Upper lobe of left lung (tissue), 6 donors: ENCODE results near the gene TMX2. TPM values are rescaled to one million over a fixed set of nuclear protein-coding genes. Genes with fewer than 3 reads are reported as not detected.

Source experiments
- ATAC-seq, 2 donors: fragments of 200-7000 bp; cut with Tn5 transposase; one replicate each; pipeline ENCODE4 v1.9.1; 2022; ENCODE audit warnings: mild to moderate bottlenecking in 2 of 2, moderate library complexity in 2 of 2; ENCODE audit not compliant: low FRiP score in 2 of 2
- DNase-seq, 2 donors: peaks; one replicate each; pipeline ENCODE4 v3.0.0-alpha.2; 2019 to 2020
- H3K27ac ChIP-seq, 4 donors: fragments of 200-600 bp; sonication (generic); one replicate each; pipeline ENCODE4 v1.5.1; 2016 to 2019
- H3K27me3 ChIP-seq, 4 donors: fragments of 200-600 bp; sonication (generic); one replicate each; pipeline ENCODE4 v1.5.1; 2017 to 2019
- H3K36me3 ChIP-seq, 4 donors: fragments of 200-600 bp; sonication (generic); one replicate each; pipeline ENCODE4 v1.5.1; 2016 to 2019
- H3K4me1 ChIP-seq, 4 donors: fragments of 200-600 bp; sonication (generic); one replicate each; pipeline ENCODE4 v1.5.1; 2018 to 2019
- H3K4me3 ChIP-seq, 4 donors: fragments of 200-600 bp; sonication (generic); one replicate each; pipeline ENCODE4 v1.5.1; 2017 to 2019; ENCODE audit warnings: mild to moderate bottlenecking in 2 of 4, moderate library complexity in 1 of 4
- H3K9me3 ChIP-seq, 4 donors: fragments of 200-600 bp; sonication (generic); one replicate each; pipeline ENCODE4 v1.5.1; 2018 to 2019
- CTCF ChIP-seq, 6 experiments: fragments of 450-650 bp in 4 of 6; fragments of 200-600 bp in 2 of 6; sonication (generic) in 2 of 6; IDR thresholded peaks; one replicate each; pipeline ENCODE4 v1.5.1; 2016 to 2019; ENCODE audit warnings: antibody characterized with exemption in 6 of 6
- EP300 ChIP-seq, 4 donors: sonication (generic); formaldehyde crosslinking; IDR thresholded peaks; one replicate each; pipeline ENCODE4 v1.5.1; 2017; ENCODE audit warnings: antibody characterized with exemption in 4 of 4, control low read depth in 2 of 4
- POLR2A ChIP-seq, 4 donors: fragments of 450-650 bp; IDR thresholded peaks; one replicate each; pipeline ENCODE4 v1.5.1; 2016 to 2017; ENCODE audit warnings: antibody characterized with exemption in 4 of 4, mild to moderate bottlenecking in 2 of 4
- POLR2AphosphoS5 ChIP-seq, 2 donors: sonication (generic); formaldehyde crosslinking; IDR thresholded peaks; one replicate each; pipeline ENCODE4 v1.5.1; 2017; ENCODE audit warnings: antibody characterized with exemption in 2 of 2
- WGBS, 2 donors: methylation state at CpG; one replicate each; pipeline ENCODE4 v1.1.5; 2017 to 2018; 5-methylcytosine and 5-hydroxymethylcytosine counted together
- total RNA-seq, 6 donors: library from RNA; depleted of rRNA in 4 of 6; stranded (reverse); fragments of >200 nt in 4 of 6; gene quantifications; one replicate each; pipeline versions ENCODE4 v1.1.0 to v1.2.1, GENCODE V29; 2016 to 2021
- donor health status: DM: no; HTN: no; CAD: no; lungs with moderate emphysema.
- donor health status: DM: no; HTN: yes; CAD: no; lungs with severe emphysema.

The TMX2 gene
- total RNA-seq, 6 donors from 2014 or later, result 16.2 to 67.3 (median 53.1) TPM

GRCh38 chr11:57668434-57668782 is 44.0 kb upstream of the TMX2 start:
- Histone ChIP-seq H3K4me1 (peaks cover 18 to 31% (median 26%) of the 10 kb centered on the region in 4 donors), H3K9me3 (no peaks in the 10 kb centered on the region), H3K27ac (peak overlapping the region; percentile 96 to 99 (median 98)), H3K27me3 (no peaks in the 10 kb centered on the region), H3K4me3 (peak overlapping the region; percentile 71 to 94 (median 74)), H3K36me3 (peaks cover 5 to 16% (median 14%) of the 10 kb centered on the region in 4 donors)
- peak in 1 of 2 donors; percentile 28 for ATAC-seq
- WGBS, 2 donors, result 0% methylated on average over 12 to 28 of the region's 31 CpGs
- no peak for TF ChIP-seq POLR2A (IDR thresholded peaks at IDR 0.05)
- no peak for TF ChIP-seq POLR2AphosphoS5 (IDR thresholded peaks at IDR 0.05)
- no peak for TF ChIP-seq EP300 (IDR thresholded peaks at IDR 0.05)
- no peak for TF ChIP-seq CTCF (IDR thresholded peaks at IDR 0.05)
- peak in 1 of 2 donors; percentile 91 for DNase-seq

GRCh38 chr11:57674251-57674650 is 38.1 kb upstream of the TMX2 start:
- H3K36me3 ChIP-seq, result peaks cover 11 to 52% (median 34%) of the 10 kb centered on the region in 4 donors
- no peaks in the 10 kb centered on the region for H3K27me3 ChIP-seq
- ATAC-seq (no peak), DNase-seq (no peak)
- no peak for TF ChIP-seq EP300 (IDR thresholded peaks at IDR 0.05)
- TF ChIP-seq POLR2AphosphoS5 (IDR thresholded peaks at IDR 0.05), result no peak
- TF ChIP-seq POLR2A (IDR thresholded peaks at IDR 0.05), result no peak
- TF ChIP-seq CTCF (IDR thresholded peaks at IDR 0.05), result no peak
- no peaks in the 10 kb centered on the region for H3K9me3 ChIP-seq
- peaks cover 27 to 37% (median 34%) of the 10 kb centered on the region in 4 donors for H3K4me1 ChIP-seq
- H3K4me3 ChIP-seq, result no peak overlapping the region
- no peak overlapping the region for H3K27ac ChIP-seq

GRCh38 chr11:57675176-57675941 is 37.0 kb upstream of the TMX2 start:
- Histone ChIP-seq H3K27ac (no peak overlapping the region), H3K36me3 (peaks cover 11 to 62% (median 36%) of the 10 kb centered on the region in 4 donors), H3K4me3 (no peak overlapping the region), H3K4me1 (peaks cover 23 to 29% (median 26%) of the 10 kb centered on the region in 4 donors), H3K27me3 (no peaks in the 10 kb centered on the region), H3K9me3 (no peaks in the 10 kb centered on the region)
- TF ChIP-seq CTCF (IDR thresholded peaks at IDR 0.05), result no peak
- no peak for TF ChIP-seq POLR2A (IDR thresholded peaks at IDR 0.05)
- TF ChIP-seq POLR2AphosphoS5 (IDR thresholded peaks at IDR 0.05), result no peak
- no peak for TF ChIP-seq EP300 (IDR thresholded peaks at IDR 0.05)
- DNase-seq, result no peak
- 77 to 79% methylated on average over 3 of the region's 3 CpGs for WGBS, 2 donors
- no peak for ATAC-seq

- Histone ChIP-seq H3K36me3 (peaks cover 12 to 72% (median 28%) of the 10 kb centered on the region in 4 donors), H3K27me3 (no peaks in the 10 kb centered on the region), H3K27ac (no peak overlapping the region), H3K4me3 (no peak overlapping the region), H3K4me1 (peaks cover 20 to 35% (median 22%) of the 10 kb centered on the region in 4 donors), H3K9me3 (no peaks in the 10 kb centered on the region)
- DNase-seq, result no peak
- WGBS, 2 donors, result 89 to 94% methylated on average over 4 of the region's 4 CpGs
- ATAC-seq, result no peak
- TF ChIP-seq EP300 (IDR thresholded peaks at IDR 0.05) (no peak), POLR2AphosphoS5 (IDR thresholded peaks at IDR 0.05) (no peak), CTCF (IDR thresholded peaks at IDR 0.05) (no peak), POLR2A (IDR thresholded peaks at IDR 0.05) (no peak)
Measured at GRCh38 chr11:57679396-57679795, 33.0 kb upstream of the TMX2 start.

GRCh38 chr11:57680552-57680874 is 31.9 kb upstream of the TMX2 start:
- H3K9me3 ChIP-seq, result no peaks in the 10 kb centered on the region
- 75 to 81% methylated on average over 2 of the region's 2 CpGs for WGBS, 2 donors
- ATAC-seq (no peak), DNase-seq (no peak)
- no peak overlapping the region for H3K27ac ChIP-seq
- TF ChIP-seq EP300 (IDR thresholded peaks at IDR 0.05) (no peak), POLR2AphosphoS5 (IDR thresholded peaks at IDR 0.05) (no peak), POLR2A (IDR thresholded peaks at IDR 0.05) (no peak), CTCF (IDR thresholded peaks at IDR 0.05) (no peak)
- H3K4me1 ChIP-seq, result peaks cover 9 to 29% (median 13%) of the 10 kb centered on the region in 4 donors
- H3K4me3 ChIP-seq, result no peak overlapping the region
- peaks cover 14 to 72% (median 34%) of the 10 kb centered on the region in 4 donors for H3K36me3 ChIP-seq
- H3K27me3 ChIP-seq, result no peaks in the 10 kb centered on the region
